T follicular helper cell (primary cell): ENCODE data around the gene AFTPH.

Experiments
- DNase-seq: peaks from one replicate; pipeline ENCODE4 v3.0.0-alpha.2; 2020; ENCODE audit warnings: low read depth

The AFTPH gene

DNA sequence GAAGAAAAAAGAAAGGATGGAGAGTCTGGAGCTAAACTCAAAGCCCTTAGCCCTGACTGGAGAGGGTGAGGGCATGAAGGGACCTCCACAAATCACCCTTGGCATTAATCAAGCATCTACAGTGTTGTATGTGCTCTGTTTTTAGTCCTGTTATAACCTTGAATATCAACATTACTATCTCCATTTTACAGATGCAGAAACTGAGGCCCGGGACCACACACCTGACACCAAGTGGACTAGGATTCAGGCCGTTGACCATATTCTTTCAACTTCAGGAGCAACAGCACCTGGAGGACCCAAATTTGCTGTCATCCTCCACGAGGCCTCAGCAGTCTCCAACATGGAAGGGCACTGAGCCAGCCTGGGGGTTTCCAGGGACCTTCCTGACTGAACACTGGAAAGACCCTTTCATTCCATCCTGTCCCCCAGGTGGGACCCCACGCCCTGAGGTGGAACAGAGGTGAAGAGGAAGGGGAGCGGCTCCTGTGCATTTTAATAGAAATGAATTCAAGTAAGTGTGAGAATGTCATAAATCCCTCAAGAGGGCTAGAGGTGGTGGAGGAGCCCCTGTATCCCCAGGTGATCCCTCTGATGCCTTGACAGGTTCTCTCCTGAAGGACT is 88.6 kb downstream of the AFTPH start:
- no peak for DNase-seq

GRCh38 chr2:64613276-64613675 is 89.1 kb downstream of the AFTPH start:
- DNase-seq, result no peak

GRCh38 chr2:64615192-64615763 is 91.2 kb downstream of the AFTPH start:
- no peak for DNase-seq

DNA sequence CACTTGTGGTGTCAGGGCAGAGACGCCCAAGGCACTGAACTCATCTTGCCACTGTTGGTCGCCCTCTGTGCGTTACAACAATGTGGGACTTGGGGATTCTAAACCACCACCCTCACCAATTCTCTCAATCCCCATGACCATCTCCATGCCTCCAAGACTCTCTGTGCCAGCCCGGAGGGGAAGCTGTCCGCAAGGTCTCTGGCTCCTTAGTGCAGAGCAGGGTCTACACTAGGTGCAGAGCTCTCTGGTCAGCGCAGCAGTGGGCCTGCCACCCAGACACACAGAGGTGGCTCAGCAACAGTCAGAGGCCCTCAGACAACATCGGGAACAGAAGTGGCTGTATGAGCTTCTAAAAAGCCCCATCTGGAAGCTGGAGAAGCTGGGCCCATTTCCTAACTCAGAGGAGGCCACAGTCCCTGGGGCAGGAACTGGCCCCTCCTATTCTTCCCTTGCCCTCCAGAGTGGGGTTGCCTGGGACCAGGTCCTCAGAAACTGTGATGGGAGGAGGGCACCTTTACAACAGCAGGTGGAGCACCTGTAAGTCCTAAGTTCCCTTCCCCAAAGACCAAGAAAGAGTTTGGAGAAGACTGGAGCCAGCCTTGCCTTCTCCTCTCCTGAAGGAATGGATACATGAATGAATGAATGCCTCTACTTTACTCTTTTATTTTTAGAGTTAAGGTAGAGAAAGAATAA is 91.9 kb downstream of the AFTPH start:
- no peak for DNase-seq

GRCh38 chr2:64617631-64618151 is 93.6 kb downstream of the AFTPH start:
- no peak for DNase-seq

DNA sequence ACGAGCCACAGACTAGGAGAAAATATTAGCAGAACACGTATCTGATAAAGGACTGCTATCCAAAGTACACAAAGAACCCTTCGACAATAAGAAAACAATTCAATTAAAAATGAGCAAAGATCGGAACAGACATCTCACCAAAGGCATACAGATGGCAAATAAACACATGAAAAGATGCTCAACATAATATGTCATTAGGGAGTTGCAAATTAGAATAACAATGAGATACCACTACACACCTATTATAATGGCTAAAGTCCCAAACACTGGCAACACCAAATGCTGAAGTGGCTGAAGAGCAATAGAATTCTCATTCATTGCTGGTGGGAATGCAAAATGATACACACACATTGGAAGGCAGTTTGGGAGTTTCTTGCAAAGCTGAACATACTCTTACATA is 96.5 kb downstream of the AFTPH start:
- DNase-seq, result no peak

- DNase-seq, result no peak
These were observed 98.5 kb downstream of the AFTPH start for GRCh38 chr2:64622443-64623241.

- DNase-seq, result no peak
These were observed 99.2 kb downstream of the AFTPH start for GRCh38 chr2:64623242-64623850.

- DNase-seq, result no peak
These were observed 100.0 kb downstream of the AFTPH start for GRCh38 chr2:64624108-64624610.

DNA sequence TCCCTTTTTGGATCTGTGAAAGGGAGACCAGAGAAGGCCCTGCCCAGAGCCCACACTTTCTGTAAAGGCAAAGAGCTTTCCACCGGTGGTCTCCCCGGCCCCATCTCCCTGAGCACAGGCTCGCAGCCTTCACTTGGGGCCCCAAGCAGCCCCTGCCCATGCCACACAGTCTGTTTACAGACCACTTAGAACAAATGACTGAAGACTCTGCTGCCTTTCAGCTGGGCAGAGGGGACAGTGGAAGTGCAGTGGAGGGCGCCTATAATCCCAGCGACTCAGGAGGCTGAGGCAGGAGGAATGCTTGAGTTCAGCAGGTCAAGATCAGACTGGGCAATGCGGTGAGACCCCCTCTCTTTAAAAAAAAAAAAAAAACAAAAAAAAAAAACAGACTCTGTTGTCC is 100.7 kb downstream of the AFTPH start:
- DNase-seq, result no peak

DNA sequence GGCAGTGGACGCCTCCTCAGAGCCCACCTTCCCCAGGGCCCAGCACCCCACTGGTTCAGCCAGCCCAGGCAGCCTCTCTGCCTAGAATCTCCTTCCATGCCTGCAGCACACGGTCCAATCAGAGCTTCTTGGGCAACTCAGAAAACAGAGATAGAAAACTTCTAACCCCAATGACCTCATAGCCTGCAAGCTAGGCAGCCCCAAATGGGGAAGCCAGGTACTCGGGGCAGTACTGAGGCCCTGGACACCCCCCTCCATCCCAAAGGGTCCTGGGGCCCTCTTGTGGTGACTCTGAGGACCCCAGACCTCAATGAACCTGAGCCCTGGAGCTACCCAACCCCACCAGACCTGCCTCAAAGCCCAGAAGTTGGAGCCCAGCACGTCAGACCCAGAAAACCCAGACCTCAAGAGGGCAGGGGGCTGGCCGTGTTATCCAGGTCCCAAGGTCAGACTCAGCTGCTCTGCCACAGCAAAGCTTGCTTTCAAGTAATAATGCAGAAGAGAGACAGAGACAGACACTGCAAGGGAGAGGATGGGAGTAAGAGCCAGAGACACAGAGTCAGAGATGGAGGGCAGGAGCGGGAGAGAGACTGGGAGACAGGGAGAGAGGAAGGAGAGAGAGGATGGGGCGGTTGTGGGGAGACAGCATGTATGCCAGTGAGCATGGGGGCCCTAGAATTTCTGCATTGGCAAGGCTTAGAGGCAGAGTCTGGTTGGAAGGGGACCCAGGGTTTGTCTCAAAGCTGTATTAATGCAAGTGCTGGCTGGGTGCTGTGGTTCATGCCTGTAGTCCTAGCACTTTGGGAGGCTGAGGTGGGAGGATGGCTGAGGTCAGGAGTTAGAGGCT is 101.4 kb downstream of the AFTPH start:
- no peak for DNase-seq

DNA sequence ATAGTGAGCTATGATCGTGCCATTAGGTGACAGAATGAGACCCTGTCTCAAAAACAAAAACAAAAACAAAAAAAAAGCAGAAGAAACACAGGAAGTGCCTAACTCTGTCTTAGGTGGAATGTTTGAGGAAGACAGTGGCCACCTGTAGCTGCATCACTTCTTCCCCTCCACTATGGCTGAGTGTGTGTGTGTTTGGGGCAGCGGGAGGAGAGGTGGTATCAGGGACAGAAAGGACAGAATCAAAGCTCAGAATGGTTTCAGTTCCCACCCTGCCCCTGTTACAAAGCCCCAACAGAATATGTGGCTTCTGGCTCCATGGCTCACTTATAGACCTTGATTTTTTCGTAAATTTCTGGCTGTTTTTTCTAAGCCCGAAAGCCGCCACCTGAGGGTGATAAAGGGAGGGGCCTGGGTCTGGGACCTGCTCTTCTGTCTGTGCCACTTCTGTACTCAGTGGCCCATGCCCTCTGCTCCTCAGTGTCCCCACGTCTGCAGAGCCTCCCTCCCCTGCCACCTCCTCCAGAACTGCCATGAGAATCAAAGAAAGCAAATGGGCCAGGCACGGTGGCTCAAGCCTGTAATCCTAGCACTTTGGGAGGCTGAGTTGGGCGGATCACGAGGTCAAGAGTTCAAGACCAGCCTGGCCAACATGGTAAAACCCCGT is 102.2 kb downstream of the AFTPH start:
- no peak for DNase-seq

DNA sequence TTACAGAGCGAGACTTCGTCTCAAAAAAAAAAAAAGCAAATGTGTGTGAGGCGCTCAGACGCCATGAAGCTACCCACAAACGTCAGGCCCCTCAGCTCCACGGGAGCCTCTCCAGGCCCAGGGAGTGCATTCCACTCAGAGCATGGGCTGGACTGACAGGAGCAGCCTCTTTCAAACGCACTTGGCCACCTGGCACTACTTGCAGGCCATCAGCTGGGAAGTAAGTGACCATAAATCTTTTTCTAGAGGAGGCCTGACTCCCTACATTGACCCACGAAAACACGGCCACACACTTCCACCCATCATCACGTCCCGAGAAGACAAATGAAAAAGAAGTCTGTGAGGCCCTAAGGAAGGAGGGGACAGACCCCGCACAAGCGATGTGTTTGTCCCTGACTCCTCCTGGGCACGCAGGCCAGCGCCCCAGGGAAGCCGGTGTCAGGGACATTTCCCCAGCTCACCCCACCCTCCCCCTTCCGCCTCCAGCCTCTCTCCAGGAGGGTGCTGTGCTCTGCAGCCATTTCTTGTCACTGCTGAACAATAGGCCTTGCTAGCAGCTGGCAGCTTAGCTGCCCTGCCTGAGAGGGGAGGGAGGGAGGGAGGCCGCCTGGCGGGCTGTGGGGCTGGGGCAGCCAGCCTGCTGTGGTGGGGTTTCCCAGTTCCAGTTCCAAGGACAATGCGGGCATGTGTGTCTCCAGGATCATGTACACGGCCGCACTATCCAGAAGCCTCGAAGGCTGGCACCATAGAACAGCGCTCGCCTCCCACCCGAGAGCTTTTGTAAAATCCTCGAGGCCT is 103.0 kb downstream of the AFTPH start:
- DNase-seq, result no peak

DNA sequence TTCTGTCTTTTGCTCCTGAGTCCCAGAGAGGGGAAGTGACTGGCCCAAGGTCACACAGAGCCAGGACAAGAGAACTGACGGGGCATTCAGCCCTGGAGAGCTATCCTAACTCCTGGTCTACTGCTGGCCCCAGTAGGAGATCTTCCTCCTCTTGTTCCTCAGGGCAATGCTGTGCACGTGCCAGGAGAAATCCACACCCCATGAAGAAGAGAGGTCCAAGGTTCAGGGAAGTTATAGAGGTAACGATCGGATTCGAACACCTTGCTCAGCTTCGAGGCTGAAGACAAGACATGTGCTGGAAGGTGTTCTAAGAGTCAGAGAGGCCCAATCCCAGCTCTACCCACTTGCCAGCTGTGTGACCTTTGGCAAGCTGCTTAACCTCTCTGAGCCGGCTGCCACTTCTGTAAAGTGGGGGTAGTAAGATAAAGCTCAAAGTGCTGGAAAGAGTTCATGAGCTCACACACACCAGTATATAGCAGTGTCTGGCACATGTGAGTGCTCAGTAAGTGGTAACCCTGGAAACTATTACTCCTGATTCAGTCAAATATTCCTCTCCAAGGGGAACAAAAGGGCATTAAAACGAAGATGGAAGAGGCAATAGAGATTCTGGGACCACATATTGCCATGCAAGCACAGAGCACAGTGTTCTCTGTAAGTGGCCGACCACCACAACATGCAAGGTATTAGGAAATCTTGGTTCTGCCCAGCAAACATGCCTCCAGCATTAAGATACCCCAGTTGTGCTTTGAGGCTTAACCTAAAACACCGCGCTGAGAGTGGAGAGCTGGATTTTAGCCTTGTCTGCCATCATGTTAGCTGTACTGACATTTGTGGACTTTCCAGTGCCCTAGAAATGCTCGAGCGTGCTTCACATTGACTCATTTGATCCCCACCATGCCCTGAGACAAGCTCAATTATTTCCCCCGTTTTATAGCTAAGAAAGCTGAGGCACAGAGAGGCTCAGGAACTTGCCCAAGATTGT is 104.0 kb downstream of the AFTPH start:
- no peak for DNase-seq

GRCh38 chr2:64629329-64629781 is 105.2 kb downstream of the AFTPH start:
- no peak for DNase-seq

GRCh38 chr2:64629875-64630274 is 105.7 kb downstream of the AFTPH start:
- no peak for DNase-seq

- DNase-seq, result no peak
These were observed 106.6 kb downstream of the AFTPH start for GRCh38 chr2:64630752-64631151.

GRCh38 chr2:64631771-64632170 is 107.6 kb downstream of the AFTPH start:
- no peak for DNase-seq
